Tibial artery (tissue), 4 donors: ENCODE data around the gene GTF3A.

Experiments used
- DNase-seq, 2 donors: peaks; one replicate each; pipeline ENCODE4 v3.0.0-alpha.2; 2019
- H3K27ac ChIP-seq, 2 donors: fragments of 200-600 bp; sonication (generic) in 1 of 2; 1 replicate in 1 of 2; 2 replicates in 1 of 2; pipeline ENCODE4 v1.5.1; 2018 to 2019; ENCODE audit warnings: mild to moderate bottlenecking in 1 of 2
- H3K27me3 ChIP-seq, 2 donors: fragments of 200-600 bp; sonication (generic) in 1 of 2; one replicate each; pipeline versions ENCODE4 v1.5.1 to v1.6.0; 2016 to 2019
- H3K36me3 ChIP-seq, 3 donors: fragments of 200-600 bp; sonication (generic) in 2 of 3; one replicate each; pipeline ENCODE4 v1.5.1; 2016 to 2019; ENCODE audit warnings: mild to moderate bottlenecking in 2 of 3
- H3K4me1 ChIP-seq, 4 donors: fragments of 200-600 bp; sonication (generic) in 2 of 4; 1 replicate in 3 of 4; 2 replicates in 1 of 4; pipeline ENCODE4 v1.5.1; 2016 to 2019
- H3K4me3 ChIP-seq, 2 donors: fragments of 200-600 bp; sonication (generic) in 1 of 2; 1 replicate in 1 of 2; 2 replicates in 1 of 2; pipeline ENCODE4 v1.5.1; 2018 to 2019; ENCODE audit warnings: mild to moderate bottlenecking in 2 of 2
- H3K9me3 ChIP-seq, 3 donors: fragments of 200-600 bp; sonication (generic) in 1 of 3; one replicate each; pipeline ENCODE4 v1.5.1; 2016 to 2019
- CTCF ChIP-seq, 2 experiments: fragments of 200-600 bp in 1 of 2; fragments of 450-650 bp in 1 of 2; IDR thresholded peaks; one replicate each; pipeline ENCODE4 v1.5.1; 2017 to 2019; ENCODE audit warnings: antibody characterized with exemption in 2 of 2, mild to moderate bottlenecking in 1 of 2, moderate library complexity in 1 of 2
- intact Hi-C: fragments of 100-400 bp; cut with DNase I; formaldehyde crosslinking; loops from one replicate; pipeline ENCODE4 v1.15.0; 2023; ENCODE audit warnings: low total_unique reads

GTF3A gene

GRCh38 chr13:27448308-27448707 lies 23.9 kb downstream of the GTF3A start:
- H3K4me3 ChIP-seq = no peak overlapping the region
- no peak for DNase-seq

GRCh38 chr13:27449081-27449603 lies 24.7 kb downstream of the GTF3A start:
- Histone ChIP-seq H3K27ac (peak overlapping the region; percentile 95), H3K27me3 (no peaks in the 10 kb centered on the region), H3K4me3 (peak overlapping the region; percentile 84 to 91), H3K9me3 (no peaks in the 10 kb centered on the region), H3K4me1 (peaks cover 0 to 31% (median 16%) of the 10 kb centered on the region in 4 donors), H3K36me3 (no peaks in the 10 kb centered on the region)
- no peak for DNase-seq
- intact Hi-C loops = no loop called here
- no peak for TF ChIP-seq CTCF (IDR thresholded peaks at IDR 0.05)

More at GRCh38 chr13:27448308-27448707, 23.9 kb downstream of the GTF3A start:
- no peaks in the 10 kb centered on the region for H3K27me3 ChIP-seq
- H3K9me3 ChIP-seq = no peaks in the 10 kb centered on the region
- intact Hi-C loops = no loop called here
- H3K36me3 ChIP-seq = no peaks in the 10 kb centered on the region
- peaks cover 0 to 31% (median 16%) of the 10 kb centered on the region in 4 donors for H3K4me1 ChIP-seq
- H3K27ac ChIP-seq = no peak overlapping the region
- no peak for TF ChIP-seq CTCF (IDR thresholded peaks at IDR 0.05)

- peak; percentile 92 to 95 for DNase-seq
- TF ChIP-seq CTCF (IDR thresholded peaks at IDR 0.05) = peak in 1 of 2 experiments; percentile 8
- H3K9me3 ChIP-seq = no peaks in the 10 kb centered on the region
- H3K27ac ChIP-seq = peak within 1 kb of the TSS; percentile 95
- H3K27me3 ChIP-seq = no peaks in the 10 kb centered on the region
- H3K4me1 ChIP-seq = peaks cover 0 to 31% (median 16%) of the 10 kb centered on the region in 4 donors
- peak within 1 kb of the TSS; percentile 84 to 91 for H3K4me3 ChIP-seq
- intact Hi-C loops = loop anchor here (2.0 kb wide), 1 partner anchor 25 kb away; the partner anchor contains the start of gene GTF3A
- H3K36me3 ChIP-seq = no peaks in the 10 kb centered on the region
These were observed 25.8 kb downstream of the GTF3A start, which contains the start of gene MTIF3 for GRCh38 chr13:27449936-27450828. Gene MTIF3, minus strand, starts transcription at chr13:27450564. Its CDS starts 10,116 bp downstream, at chr13:27440448.

GRCh38 chr13:27450921-27451471 lies 26.6 kb downstream of the GTF3A start:
- Histone ChIP-seq H3K4me3 (peak overlapping the region; percentile 84 to 91), H3K4me1 (peaks cover 0 to 25% (median 16%) of the 10 kb centered on the region in 4 donors), H3K27ac (peak overlapping the region; percentile 95), H3K9me3 (no peaks in the 10 kb centered on the region), H3K27me3 (no peaks in the 10 kb centered on the region), H3K36me3 (no peaks in the 10 kb centered on the region)
- DNase-seq = peak in 1 of 2 donors; percentile 71
- no peak for TF ChIP-seq CTCF (IDR thresholded peaks at IDR 0.05)
- intact Hi-C loops = loop anchor here (2.0 kb wide), 1 partner anchor 26 kb away; the partner anchor contains the start of gene GTF3A

GRCh38 chr13:27455331-27455855 lies 31.0 kb downstream of the GTF3A start:
- DNase-seq = no peak
- peaks cover 0 to 4% (median 2%) of the 10 kb centered on the region in 4 donors for H3K4me1 ChIP-seq
- H3K4me3 ChIP-seq = peak overlapping the region in 1 of 2 donors; percentile 23
- H3K36me3 ChIP-seq = no peaks in the 10 kb centered on the region
- no peaks in the 10 kb centered on the region for H3K27me3 ChIP-seq
- H3K9me3 ChIP-seq = no peaks in the 10 kb centered on the region
- H3K27ac ChIP-seq = no peak overlapping the region
- no peak for TF ChIP-seq CTCF (IDR thresholded peaks at IDR 0.05)
- intact Hi-C loops = no loop called here
